T follicular helper cell (primary cell): ENCODE results near the gene NFAM1.
A peak's percentile ranks its signal among the peaks of the same experiment; 100 is the strongest.

Experiments used
- DNase-seq: peaks from one replicate; pipeline ENCODE4 v3.0.0-alpha.2; 2020; ENCODE audit warnings: low read depth

Gene NFAM1

GRCh38 chr22:42383287-42383686 is 48.9 kb downstream of the NFAM1 start:
- DNase-seq = no peak

DNA sequence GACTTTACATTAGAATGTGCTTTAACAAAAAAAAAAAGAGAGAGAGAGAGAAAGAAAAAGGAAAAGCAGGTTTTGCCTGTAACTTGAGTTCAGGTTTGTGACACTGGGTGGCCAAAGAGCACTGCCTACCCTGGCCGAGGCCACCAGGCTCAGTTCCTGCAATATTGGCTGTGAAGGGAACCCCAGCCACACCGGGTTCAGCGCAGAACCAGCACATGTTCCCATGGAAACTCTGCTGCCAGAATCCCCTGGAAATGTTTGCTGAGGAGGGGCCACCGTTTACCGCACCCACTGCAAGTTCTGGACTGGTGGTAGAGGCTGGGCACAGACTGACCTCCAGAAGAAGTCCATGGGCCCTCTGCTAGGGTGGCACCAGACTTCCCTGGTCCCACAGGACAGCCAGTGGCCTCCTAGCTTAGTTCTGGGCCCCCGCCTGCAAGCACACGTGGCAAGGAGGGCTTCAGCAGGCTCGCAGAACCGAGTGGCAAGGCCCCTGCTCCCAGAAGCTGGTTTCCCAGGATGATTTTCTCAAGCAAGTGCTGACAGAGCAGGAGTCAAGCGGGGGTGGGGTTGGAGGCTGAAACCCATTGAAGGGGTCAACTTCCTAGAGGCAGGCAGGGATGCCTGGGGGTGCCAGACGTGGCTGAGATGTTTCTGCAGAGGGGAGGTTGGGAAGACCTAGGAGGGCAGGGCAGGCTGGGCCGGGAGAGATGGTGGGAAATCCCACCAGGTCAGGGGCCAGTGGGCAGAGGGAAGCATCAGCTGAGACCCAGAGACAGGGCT is 51.2 kb downstream of the NFAM1 start:
- no peak for DNase-seq

- DNase-seq = no peak
These were observed 52.2 kb downstream of the NFAM1 start for GRCh38 chr22:42379966-42380537.

DNA sequence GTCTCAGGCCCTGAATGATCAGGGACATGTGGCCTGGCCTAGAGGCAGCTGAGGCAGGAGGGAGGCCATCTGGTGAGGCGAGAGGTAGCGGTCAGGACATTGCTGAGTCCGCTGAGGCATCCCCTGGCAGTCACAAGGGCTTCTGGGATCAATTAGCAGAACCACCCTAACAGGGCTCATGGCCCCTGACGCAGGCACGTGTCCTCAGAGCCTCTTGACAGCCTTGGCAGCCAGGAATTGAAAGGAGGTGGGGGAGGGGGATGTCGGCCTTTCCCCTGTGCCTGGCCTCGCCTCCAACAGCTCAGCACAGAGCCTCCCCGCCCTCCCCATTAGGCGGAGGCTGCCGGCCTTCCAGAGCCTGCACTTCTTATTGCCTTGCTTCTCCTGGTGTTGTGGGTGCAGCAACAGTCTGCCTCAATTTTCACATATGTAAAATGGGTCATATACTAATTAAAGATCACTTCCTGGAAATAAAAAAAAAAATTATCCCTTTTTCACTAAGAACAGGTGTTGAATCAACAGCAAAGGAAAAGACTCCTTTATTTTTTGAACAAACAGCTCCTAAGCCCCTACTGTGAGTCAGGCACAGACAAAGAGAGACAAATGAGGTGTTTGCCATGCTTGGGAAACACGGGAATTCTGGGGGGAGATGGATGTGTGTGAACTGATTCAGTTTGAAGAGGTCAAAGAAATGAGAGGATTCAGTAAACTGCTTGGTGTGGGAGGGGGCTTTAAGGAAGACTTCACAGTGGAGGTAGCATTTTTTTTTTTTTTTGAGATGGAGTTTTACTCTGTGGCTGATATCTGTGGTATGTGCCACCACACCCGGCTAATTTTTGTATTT is 55.3 kb downstream of the NFAM1 start:
- no peak for DNase-seq

DNA sequence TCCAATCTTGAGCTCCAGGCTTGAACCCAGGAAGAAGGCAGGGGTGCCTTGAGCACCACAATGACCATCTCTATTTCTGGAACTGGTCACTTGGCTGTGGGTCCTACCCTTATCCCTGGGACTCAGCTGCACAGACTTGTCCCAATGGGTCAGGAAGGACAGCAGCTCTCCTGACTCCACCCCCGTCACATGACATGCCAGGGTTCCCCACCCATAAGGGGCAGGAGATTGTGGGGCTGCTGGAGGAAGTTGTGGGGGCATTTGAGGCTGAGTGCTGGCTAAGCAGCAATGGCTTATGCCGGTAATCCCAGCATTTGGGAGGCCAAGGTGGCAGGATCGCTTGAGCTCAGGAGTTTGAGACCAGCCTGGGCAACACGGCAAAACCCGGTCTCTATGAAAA is 56.2 kb downstream of the NFAM1 start:
- DNase-seq = no peak

GRCh38 chr22:42372976-42373375 is 59.2 kb downstream of the NFAM1 start:
- no peak for DNase-seq

GRCh38 chr22:42371501-42371900 is 60.7 kb downstream of the NFAM1 start:
- DNase-seq = no peak

- no peak for DNase-seq
These were observed 61.1 kb downstream of the NFAM1 start for GRCh38 chr22:42371099-42371498.

DNA sequence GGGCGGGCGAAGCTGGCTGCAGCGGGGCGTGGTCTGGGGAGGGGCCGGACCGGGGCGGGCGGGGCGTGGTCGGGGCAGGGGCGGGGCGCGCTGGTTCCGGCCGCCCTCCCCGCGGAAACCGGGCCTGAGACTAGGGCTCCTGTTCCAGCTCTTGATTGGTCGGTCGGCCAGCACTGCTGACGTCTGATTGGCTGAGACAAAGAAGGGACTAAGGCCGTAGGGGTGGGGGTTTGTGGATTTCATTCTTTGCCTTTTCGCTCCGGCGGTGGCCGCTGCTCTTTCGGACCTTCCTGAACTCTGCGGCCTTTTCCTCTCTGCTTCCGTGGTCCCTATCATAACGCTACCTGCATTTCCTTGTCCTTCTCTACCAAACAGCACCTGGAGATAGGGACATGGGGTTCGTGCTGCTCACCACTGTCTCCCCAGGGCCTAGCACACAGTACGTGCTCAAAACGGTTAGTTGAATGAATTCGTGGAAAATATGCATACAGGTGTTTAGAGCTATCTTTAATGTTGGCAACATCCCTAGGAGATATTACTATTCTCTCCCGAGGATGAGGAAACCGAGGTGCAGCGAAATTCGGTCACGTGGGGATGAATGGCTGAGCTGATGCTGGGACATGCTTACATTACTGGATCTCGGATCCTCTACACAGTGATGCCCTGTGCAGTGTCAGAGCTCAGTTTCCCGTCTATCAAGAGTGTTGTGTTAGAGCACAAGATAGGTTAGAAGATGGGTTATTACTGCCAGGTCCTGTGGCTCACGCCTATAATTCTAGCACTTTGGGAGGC is 62.8 kb downstream of the NFAM1 start:
- peak; percentile 71 for DNase-seq

DNA sequence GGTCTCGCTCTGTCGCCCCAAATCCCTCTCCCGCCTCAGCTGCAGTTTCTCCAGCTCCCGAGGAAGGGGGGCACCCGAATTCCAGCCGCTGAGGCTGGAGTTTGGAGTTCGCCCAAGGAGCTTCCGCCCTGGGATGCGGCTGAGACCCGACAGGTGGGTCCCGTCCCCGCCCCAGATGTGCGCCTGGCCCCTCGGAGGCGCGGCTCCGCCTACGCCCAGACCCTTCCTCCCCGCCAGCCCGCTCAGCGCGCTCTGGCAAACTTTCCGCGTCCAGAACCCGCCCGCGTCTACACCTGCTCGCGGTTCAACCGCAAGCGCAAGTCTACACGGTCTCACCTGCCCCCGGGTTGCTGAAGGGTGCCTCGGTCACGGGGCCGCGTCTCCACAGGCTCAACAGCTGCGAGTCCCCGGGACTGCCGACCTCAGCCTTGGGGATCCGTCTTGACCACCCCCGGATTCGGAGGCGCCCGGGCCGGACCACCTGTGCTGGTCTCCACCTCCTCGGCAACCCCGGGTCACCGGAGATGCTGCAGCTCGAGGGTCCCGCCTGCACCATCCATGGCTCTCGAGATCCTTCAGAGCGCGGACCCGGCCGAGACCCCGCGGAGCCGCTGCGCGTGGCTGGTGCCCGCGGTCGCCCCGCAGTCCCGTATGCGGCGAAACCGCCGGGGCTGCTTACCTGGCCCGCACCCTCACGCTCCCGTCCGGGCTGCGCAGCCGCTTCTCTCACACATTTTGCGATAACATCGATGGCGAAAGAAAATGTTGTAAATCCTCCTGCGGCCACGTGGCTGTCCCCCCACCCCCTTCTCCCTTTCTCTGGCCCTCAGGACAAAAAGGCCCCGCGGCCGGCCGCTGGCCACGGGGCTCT is 63.6 kb downstream of the NFAM1 start:
- DNase-seq = peak; percentile 7

DNA sequence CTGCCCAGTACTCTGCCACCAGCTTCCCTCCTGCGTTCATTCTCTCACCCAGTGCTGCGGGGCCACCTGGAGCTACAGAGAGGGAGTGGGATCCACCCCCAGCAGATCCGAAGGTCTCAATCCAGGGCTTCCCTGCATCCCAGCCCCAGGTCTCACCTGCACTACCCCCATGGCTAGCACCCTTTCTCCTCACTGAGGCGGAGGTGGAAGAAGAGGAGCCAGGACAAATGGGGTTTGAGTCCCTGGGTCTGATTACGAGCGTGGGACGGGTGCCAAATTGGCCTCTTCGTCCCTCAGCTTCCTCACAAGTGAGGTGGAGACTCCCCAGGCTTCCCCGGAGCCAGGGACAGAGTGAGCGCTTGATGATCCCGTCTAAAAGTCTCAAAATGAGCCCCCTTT is 64.2 kb downstream of the NFAM1 start:
- no peak for DNase-seq

GRCh38 chr22:42366806-42367581 is 65.2 kb downstream of the NFAM1 start:
- no peak for DNase-seq

DNA sequence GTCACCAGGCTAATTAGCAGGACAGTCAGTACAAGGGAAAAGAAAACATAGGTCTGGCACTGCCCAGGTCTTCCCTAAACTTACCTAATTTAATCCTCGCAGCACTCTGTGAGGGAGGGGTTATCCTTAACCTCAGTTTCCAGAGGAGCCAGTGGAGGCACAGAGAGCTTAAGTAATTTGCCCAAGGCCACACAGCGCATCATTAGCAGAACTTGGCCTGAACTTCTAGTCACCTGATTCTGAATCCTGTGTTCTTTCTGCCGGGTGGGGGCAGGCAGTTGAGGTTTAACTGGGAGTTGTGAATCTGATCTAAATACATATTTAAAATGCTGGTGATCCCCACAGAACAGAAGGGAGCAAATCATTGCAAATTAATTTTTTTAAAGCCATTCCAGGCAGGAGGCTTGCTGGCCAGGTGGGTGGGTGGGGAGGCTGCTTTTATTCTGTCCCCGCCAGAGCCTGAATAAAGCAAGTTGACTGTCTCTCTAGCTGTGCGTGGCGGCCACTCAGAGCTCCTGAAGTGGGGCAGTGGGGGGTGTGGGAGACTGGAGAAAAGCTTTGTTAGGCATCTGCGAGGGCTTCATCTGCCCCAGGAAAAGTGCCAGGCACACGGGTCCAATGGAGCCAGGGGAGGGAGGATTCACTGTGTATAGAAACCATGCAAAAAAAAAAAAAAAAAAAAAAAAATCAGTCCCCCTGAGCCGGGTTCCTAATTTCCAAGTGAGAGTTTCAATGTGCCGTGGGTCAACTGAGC is 66.1 kb downstream of the NFAM1 start:
- no peak for DNase-seq

- no peak for DNase-seq
These were observed 66.9 kb downstream of the NFAM1 start for GRCh38 chr22:42365111-42365865.

GRCh38 chr22:42364604-42365110 is 67.5 kb downstream of the NFAM1 start:
- DNase-seq = no peak

GRCh38 chr22:42363892-42364291 is 68.3 kb downstream of the NFAM1 start:
- no peak for DNase-seq

GRCh38 chr22:42361523-42361922 is 70.7 kb downstream of the NFAM1 start:
- DNase-seq = no peak

GRCh38 chr22:42360348-42360747 is 71.9 kb downstream of the NFAM1 start:
- no peak for DNase-seq
